Gastrocnemius medialis (tissue), 4 donors: ENCODE measurements around the gene THOP1. TPM values are rescaled to one million over a fixed set of nuclear protein-coding genes. Genes with fewer than 3 reads are reported as not detected.

Experiments used
- ATAC-seq, 2 donors: fragments of 150-250 bp; one replicate each; pipeline ENCODE4 v1.9.1; 2016
- DNase-seq, 2 donors: peaks; one replicate each; pipeline ENCODE4 v3.0.0-alpha.2; 2019
- H3K27ac ChIP-seq, 4 donors: fragments of 200-600 bp; sonication (generic); 1 replicate in 1 of 4; 2 replicates in 3 of 4; pipeline ENCODE4 v1.5.1; 2016 to 2018; ENCODE audit warnings: mild to moderate bottlenecking in 2 of 4, moderate library complexity in 1 of 4
- H3K27me3 ChIP-seq, 3 donors: fragments of 200-600 bp; sonication (generic) in 2 of 3; 1 replicate in 1 of 3; 2 replicates in 2 of 3; pipeline versions ENCODE4 v1.5.1 to v1.6.0; 2016 to 2019; ENCODE audit warnings: mild to moderate bottlenecking in 1 of 3, moderate library complexity in 1 of 3
- H3K36me3 ChIP-seq, 2 donors: fragments of 200-600 bp; sonication (generic) in 1 of 2; one replicate each; pipeline ENCODE4 v1.5.1; 2017 to 2018
- H3K4me1 ChIP-seq, 2 donors: fragments of 200-600 bp; sonication (generic) in 1 of 2; one replicate each; pipeline ENCODE4 v1.5.1; 2016 to 2017; ENCODE audit warnings: mild to moderate bottlenecking in 2 of 2
- H3K4me3 ChIP-seq, 4 donors: fragments of 200-600 bp; sonication (generic) in 3 of 4; 1 replicate in 1 of 4; 2 replicates in 3 of 4; pipeline ENCODE4 v1.5.1; 2016 to 2019; ENCODE audit warnings: mild to moderate bottlenecking in 2 of 4
- H3K9me3 ChIP-seq, 3 donors: fragments of 200-600 bp; sonication (generic) in 2 of 3; 1 replicate in 1 of 3; 2 replicates in 2 of 3; pipeline ENCODE4 v1.5.1; 2016 to 2019
- POLR2A ChIP-seq, 2 donors: fragments of 450-650 bp; IDR thresholded peaks; one replicate each; pipeline ENCODE4 v1.6.1; 2017; ENCODE audit warnings: antibody characterized with exemption in 2 of 2, mild to moderate bottlenecking in 2 of 2, moderate library complexity in 2 of 2
- in situ Hi-C, 4 donors: fragments of 200-750 bp; cut with MboI; loops; one replicate each; pipeline versions ENCODE4 v1.15.0 to v1.8.0; 2017; ENCODE audit warnings: low sequenced_read_pairs in 4 of 4
- intact Hi-C: fragments of 100-400 bp; cut with DNase I; formaldehyde crosslinking; loops from one replicate; pipeline ENCODE4 v1.15.1; 2023; ENCODE audit warnings: low total_unique reads
- total RNA-seq, 4 donors: library from RNA; depleted of rRNA; stranded (reverse); fragments of >200 nt; gene quantifications; one replicate each; pipeline versions ENCODE4 v1.1.0 to v1.2.3, GENCODE V29; 2016
- TF ChIP-seq, protein P1 (sequence below), 5 experiments: fragments of 450-650 bp in 3 of 5; fragments of 200-600 bp in 2 of 5; sonication (generic) in 2 of 5; IDR thresholded peaks in 4 of 5; conservative IDR thresholded peaks in 1 of 5; 1 replicate in 4 of 5; 2 replicates in 1 of 5; pipeline ENCODE4 v1.5.1; 2016 to 2019; ENCODE audit warnings: antibody characterized with exemption in 5 of 5, mild to moderate bottlenecking in 3 of 5, moderate library complexity in 3 of 5

THOP1 gene
- total RNA-seq, 4 donors from 2014 or later: 31.5 to 114 (median 73.0) TPM

DNA sequence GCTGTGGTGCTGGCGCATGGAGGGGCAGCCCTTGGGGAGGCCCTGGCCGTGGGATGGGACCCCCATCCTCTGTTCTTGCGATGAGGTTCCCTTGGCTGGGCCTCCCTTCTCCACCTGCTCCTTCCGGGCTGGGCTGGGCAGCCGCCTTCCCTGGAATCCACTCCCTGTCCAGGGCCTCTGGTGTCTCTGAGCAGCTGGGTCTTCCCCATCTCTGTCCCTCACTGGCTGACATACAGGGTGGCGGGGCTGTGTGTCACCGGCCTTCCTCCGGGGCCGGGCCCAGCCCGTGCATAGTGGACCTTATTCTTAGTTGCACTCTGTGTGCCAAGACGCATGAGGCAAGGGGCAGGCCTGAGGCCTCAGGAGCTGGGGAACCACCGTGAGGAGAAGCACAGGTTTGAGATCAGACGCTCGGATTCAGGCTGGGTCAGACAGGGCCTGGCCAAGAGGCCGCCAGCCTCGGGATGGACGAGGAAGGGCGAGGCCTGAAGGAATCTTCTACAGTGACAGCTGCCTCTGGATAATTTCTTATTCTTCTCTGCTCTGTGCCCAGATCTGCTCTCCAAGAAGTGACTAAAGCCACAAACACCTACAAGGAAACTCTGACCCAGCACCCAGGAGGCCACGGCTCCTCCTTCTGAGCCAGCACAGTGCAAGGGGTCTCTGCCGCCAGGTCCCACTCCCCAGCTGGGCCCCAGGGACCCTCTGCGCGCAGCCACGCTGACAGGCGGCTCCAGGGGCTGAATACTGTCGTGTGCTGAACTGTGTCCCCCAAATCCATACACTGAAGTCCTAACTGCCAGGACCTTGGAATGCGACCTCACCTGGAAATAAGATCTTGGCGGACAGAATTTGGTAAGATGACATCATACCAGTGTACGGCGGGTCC, 13.3 kb upstream of the THOP1 start:
- no peaks in the 10 kb centered on the region for H3K27me3 ChIP-seq
- no peaks in the 10 kb centered on the region for H3K9me3 ChIP-seq
- H3K36me3 ChIP-seq: peaks cover 0 to 8% of the 10 kb centered on the region in 2 donors
- H3K27ac ChIP-seq: peak overlapping the region; percentile 53 to 81 (median 70)
- no peak for TF ChIP-seq POLR2A (IDR thresholded peaks at IDR 0.05)
- TF ChIP-seq, protein P1, sequence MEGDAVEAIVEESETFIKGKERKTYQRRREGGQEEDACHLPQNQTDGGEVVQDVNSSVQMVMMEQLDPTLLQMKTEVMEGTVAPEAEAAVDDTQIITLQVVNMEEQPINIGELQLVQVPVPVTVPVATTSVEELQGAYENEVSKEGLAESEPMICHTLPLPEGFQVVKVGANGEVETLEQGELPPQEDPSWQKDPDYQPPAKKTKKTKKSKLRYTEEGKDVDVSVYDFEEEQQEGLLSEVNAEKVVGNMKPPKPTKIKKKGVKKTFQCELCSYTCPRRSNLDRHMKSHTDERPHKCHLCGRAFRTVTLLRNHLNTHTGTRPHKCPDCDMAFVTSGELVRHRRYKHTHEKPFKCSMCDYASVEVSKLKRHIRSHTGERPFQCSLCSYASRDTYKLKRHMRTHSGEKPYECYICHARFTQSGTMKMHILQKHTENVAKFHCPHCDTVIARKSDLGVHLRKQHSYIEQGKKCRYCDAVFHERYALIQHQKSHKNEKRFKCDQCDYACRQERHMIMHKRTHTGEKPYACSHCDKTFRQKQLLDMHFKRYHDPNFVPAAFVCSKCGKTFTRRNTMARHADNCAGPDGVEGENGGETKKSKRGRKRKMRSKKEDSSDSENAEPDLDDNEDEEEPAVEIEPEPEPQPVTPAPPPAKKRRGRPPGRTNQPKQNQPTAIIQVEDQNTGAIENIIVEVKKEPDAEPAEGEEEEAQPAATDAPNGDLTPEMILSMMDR (IDR thresholded peaks at IDR 0.05 in 4 of 5, conservative IDR thresholded peaks at IDR 0.05 in 1 of 5): no peak
- intact Hi-C loops: no loop called here
- in situ Hi-C loops: no loop called here
- DNase-seq (peak in 1 of 2 donors; percentile 74), ATAC-seq (peak; percentile 22 to 61)
- no peak overlapping the region for H3K4me3 ChIP-seq
- peaks cover 40 to 60% of the 10 kb centered on the region in 2 donors for H3K4me1 ChIP-seq

DNA sequence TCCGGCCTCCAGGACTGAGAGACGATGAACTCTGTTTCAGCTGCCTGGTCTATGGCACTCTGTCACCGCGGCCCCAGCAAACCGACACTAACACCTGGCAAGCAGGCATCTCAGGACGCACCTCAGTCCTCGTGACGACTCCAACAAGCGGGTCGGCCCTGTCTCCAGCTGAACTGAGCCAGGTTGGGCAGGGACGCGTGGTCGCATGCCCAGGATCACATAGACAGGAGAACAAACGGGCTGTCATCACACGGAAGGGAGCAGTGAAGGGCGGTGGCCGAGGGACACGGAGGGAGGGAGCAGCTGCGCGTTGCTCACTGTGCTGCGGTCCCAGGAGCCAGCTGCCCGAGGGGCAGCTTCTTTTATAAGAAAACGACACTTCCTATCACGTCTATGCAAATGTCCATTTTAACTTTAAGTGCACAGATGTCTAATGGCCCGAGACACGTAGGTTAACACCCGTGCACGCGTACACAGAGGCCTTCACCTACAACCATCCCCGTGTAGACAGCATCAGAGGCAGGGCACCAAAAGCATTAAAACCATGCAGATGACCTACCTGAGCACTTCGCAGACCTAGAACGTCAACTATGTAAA, 11.1 kb upstream of the THOP1 start:
- intact Hi-C loops: no loop called here
- Histone ChIP-seq H3K36me3 (no peaks in the 10 kb centered on the region), H3K9me3 (no peaks in the 10 kb centered on the region), H3K27me3 (no peaks in the 10 kb centered on the region), H3K4me3 (no peak overlapping the region), H3K4me1 (peaks cover 49 to 76% of the 10 kb centered on the region in 2 donors), H3K27ac (peak overlapping the region; percentile 73 to 90 (median 80))
- TF ChIP-seq, protein P1 (IDR thresholded peaks at IDR 0.05 in 4 of 5, conservative IDR thresholded peaks at IDR 0.05 in 1 of 5): no peak
- TF ChIP-seq POLR2A (IDR thresholded peaks at IDR 0.05): no peak
- in situ Hi-C loops: no loop called here
- ATAC-seq (no peak), DNase-seq (peak in 1 of 2 donors; percentile 32)

DNA sequence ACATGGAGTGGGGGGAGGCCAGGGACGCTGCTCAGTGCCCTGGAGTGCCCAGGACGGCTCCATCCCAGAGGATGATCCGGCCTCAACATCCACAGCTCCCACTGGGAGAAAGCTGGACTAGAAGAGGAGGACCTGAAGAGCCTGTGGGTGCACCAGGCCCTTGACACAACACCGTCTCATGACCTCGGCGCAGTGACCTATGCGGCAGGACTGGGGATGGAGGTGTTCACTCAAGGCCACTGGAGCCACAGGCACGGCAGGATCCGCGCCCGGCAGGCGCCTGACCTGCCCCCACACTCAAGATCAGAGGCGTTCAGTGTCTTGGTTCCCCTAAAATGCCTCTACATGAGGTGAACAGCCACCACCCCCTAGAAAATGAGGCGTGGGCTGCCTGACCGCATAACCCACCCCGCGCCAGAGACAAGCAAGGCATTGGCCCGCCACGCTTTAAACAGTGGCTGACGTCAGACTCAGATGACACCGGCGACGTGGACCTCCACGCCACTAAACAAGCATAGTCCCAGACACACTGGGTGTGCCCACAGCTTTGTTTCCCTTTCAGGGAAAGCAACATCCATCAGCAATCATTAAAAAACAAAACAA, 10.2 kb upstream of the THOP1 start:
- in situ Hi-C loops: no loop called here
- H3K27me3 ChIP-seq: no peaks in the 10 kb centered on the region
- no peaks in the 10 kb centered on the region for H3K36me3 ChIP-seq
- peak overlapping the region; percentile 73 to 90 (median 80) for H3K27ac ChIP-seq
- H3K4me3 ChIP-seq: peak overlapping the region; percentile 10 to 40 (median 32)
- peaks cover 53 to 76% of the 10 kb centered on the region in 2 donors for H3K4me1 ChIP-seq
- intact Hi-C loops: no loop called here
- peak in 1 of 2 donors; percentile 8 for TF ChIP-seq POLR2A (IDR thresholded peaks at IDR 0.05)
- TF ChIP-seq, protein P1 (IDR thresholded peaks at IDR 0.05 in 4 of 5, conservative IDR thresholded peaks at IDR 0.05 in 1 of 5): no peak
- no peaks in the 10 kb centered on the region for H3K9me3 ChIP-seq
- DNase-seq (no peak), ATAC-seq (peak in 1 of 2 donors; percentile 4)

DNA sequence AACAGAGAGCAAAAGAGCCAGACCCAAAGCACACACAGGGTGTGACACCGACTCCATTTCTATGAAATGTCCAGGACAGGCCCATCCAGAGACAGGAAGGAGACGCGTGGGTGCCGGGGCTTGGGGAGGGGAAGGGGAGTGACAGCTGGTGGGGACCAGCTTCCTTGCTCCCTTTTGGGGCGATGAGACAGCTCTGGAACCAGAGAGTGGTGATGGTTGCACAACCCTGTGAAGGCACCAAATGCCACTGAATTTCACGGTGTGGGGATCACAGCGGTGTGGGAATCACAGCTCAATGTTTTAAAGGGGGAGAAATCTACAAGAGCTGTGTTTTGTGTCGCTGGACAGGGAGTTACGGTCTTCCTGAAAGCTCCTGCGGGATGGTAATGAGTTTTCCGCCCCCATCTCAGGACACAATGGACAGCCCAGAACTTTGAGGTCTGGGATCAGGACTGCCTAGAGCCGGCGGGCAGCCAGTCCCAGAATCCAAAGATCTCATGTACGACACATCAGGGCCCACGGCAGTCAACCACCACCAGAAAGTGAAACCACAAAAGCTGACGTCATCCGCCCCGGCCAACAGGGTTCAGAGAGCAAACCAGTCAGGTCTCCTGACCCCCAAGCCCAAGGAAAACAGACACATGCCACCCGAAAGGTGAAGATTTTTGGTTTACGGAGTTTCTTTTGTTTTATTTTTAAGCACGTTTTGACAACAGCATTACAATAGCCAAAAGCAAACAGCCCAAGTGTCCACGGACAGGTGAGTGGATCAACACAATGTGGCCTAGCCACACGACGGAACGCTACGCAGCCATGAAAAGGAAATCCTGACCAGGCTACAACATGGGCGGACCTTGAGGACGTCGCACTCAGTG, 9.5 kb upstream of the THOP1 start:
- peaks cover 54 to 75% of the 10 kb centered on the region in 2 donors for H3K4me1 ChIP-seq
- no peaks in the 10 kb centered on the region for H3K36me3 ChIP-seq
- ATAC-seq: peak; percentile 44 to 49
- H3K27ac ChIP-seq: peak overlapping the region; percentile 73 to 90 (median 80)
- TF ChIP-seq POLR2A (IDR thresholded peaks at IDR 0.05): no peak
- TF ChIP-seq, protein P1 (IDR thresholded peaks at IDR 0.05 in 4 of 5, conservative IDR thresholded peaks at IDR 0.05 in 1 of 5): no peak
- no peaks in the 10 kb centered on the region for H3K27me3 ChIP-seq
- no peaks in the 10 kb centered on the region for H3K9me3 ChIP-seq
- DNase-seq: peak in 1 of 2 donors; percentile 57
- intact Hi-C loops (no loop called here), in situ Hi-C loops (no loop called here)
- H3K4me3 ChIP-seq: peak overlapping the region; percentile 10 to 40 (median 32)
